Gastroesophageal sphincter (tissue), 3 donors: ENCODE measurements around the gene WDR4.

Experiments
- CTCF ChIP-seq, 4 experiments: fragments of 200-600 bp in 2 of 4; fragments of 450-650 bp in 2 of 4; sonication (generic) in 1 of 4; IDR thresholded peaks; one replicate each; pipeline ENCODE4 v1.5.1; 2017 to 2019; ENCODE audit warnings: antibody characterized with exemption in 4 of 4, mild to moderate bottlenecking in 2 of 4, moderate library complexity in 2 of 4
- EP300 ChIP-seq: sonication (generic); formaldehyde crosslinking; IDR thresholded peaks from one replicate; pipeline ENCODE4 v1.6.1; 2017; ENCODE audit warnings: antibody characterized with exemption, mild to moderate bottlenecking

DNA sequence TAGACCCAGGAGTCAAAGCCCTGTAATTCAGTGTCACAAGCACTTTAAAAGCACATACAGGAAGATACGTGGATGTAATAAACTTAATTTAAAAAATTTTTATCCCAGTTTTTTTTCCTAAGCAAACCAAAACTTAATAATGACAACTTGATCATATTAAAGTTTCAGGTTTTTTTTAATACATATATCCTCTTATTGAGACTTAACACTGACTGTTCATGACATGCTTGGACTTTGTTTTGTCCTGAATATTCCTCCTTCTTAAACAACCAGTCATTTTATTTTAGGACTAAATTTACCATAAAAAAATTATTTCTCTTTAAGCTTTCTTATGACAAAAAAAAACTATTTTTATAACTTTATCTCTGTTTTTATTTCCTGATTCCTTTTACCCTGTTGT, 64.1 kb downstream of the WDR4 start:
- TF ChIP-seq CTCF (IDR thresholded peaks at IDR 0.05) = no peak
- TF ChIP-seq EP300 = no peak
